ENCODE data around the gene FOXP1. TPM values are rescaled to one million over a fixed set of nuclear protein-coding genes. Genes with fewer than 3 reads are reported as not detected.

FOXP1 gene
- total and polyA plus RNA-seq, 4 donors = 4.9 to 35.4 (median 32.0) TPM

- Histone ChIP-seq H3K4me3 (ENCODE audit: low read depth in 1 of 3, low read length in 3 of 3) (no peak overlapping the region), H3K27ac (ENCODE audit: low read depth in 1 of 2, low read length in 2 of 2) (no peak overlapping the region), H3K27me3 (ENCODE audit: control insufficient read depth in 4 of 4, insufficient read depth in 4 of 4, low read length in 3 of 4) (no peaks in the 10 kb centered on the region), H3K4me1 (ENCODE audit: control insufficient read depth in 4 of 4, insufficient read depth in 4 of 4, low read length in 3 of 4) (peaks cover 8 to 42% (median 29%) of the 10 kb centered on the region in 4 donors), H3K9me3 (ENCODE audit: control insufficient read depth in 4 of 4, low read length in 3 of 4) (no peaks in the 10 kb centered on the region), H3K9ac (ENCODE audit: low read depth in 1 of 2, low read length in 2 of 2) (no peak overlapping the region), H3K36me3 (ENCODE audit: control insufficient read depth in 4 of 4, insufficient read depth in 3 of 4, low read depth in 1 of 4, low read length in 3 of 4) (no peaks in the 10 kb centered on the region)
- TF ChIP-seq HNF4G (IDR thresholded peaks at IDR 0.05) (no peak), FOXA2 (IDR thresholded peaks at IDR 0.05) (peak; percentile 47), TAF1 (conservative IDR thresholded peaks at IDR 0.05) (no peak), RAD21 (IDR thresholded peaks at IDR 0.05) (peak; percentile 50 to 74), GABPA (IDR thresholded peaks at IDR 0.05 in 1 of 2, conservative IDR thresholded peaks at IDR 0.05 in 1 of 2) (no peak), CTCF (IDR thresholded peaks at IDR 0.05; ENCODE audit: low read depth, low read length, missing input control) (peak; percentile 6), SP1 (IDR thresholded peaks at IDR 0.05) (no peak), MAX (IDR thresholded peaks at IDR 0.05) (no peak), YY1 (IDR thresholded peaks at IDR 0.05) (peak; percentile 27), ATF3 (IDR thresholded peaks at IDR 0.05) (no peak), REST (IDR thresholded peaks at IDR 0.05) (no peak), JUND (IDR thresholded peaks at IDR 0.05) (no peak), RXRA (IDR thresholded peaks at IDR 0.05) (peak in 1 of 2 donors; percentile 29), NR2F2 (IDR thresholded peaks at IDR 0.05) (no peak), EGR1 (IDR thresholded peaks at IDR 0.05; ENCODE audit: low read depth in 2 of 2) (no peak), ZBTB33 (IDR thresholded peaks at IDR 0.05) (no peak), FOXA1 (IDR thresholded peaks at IDR 0.05) (no peak), HNF4A (conservative IDR thresholded peaks at IDR 0.05) (peak; percentile 74 to 84)
- 55% methylated on average over 5 of the region's 5 CpGs for WGBS
- DNase-seq (ENCODE audit: low spot score) = no peak
These were observed 560.8 kb downstream of the FOXP1 start for GRCh38 chr3:71022551-71023335.
